ENCODE results near the gene ZNF217. TPM values are rescaled to one million over a fixed set of nuclear protein-coding genes. Genes with fewer than 3 reads are reported as not detected.
"Not testable (repeated sequence)": the region's sequence is repeated elsewhere in the genome, so short reads cannot be mapped to it uniquely, and the experiment has no call there.

Gene ZNF217
- total RNA-seq, 1 donor from 2014 or later = 30.4 TPM

DNA sequence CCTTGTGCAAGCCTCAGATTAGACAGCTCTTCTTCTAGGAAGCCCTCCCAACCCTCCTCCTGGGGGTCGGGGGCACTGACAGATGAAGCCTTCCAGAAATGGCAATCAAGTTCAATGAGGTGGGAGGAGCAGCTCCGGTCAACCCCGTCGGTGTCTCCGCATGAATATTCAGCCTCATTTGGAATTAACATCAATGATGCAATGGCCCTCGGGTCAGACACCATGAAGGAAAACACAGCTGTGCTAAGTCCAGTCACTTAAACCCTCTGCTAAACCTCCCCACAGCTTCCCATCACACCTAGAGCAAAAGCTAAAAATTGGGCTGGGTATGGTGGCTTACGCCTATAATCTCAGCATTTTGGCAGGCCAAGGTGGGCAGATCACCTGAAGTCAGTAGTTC, 36.5 kb downstream of the ZNF217 start:
- TF ChIP-seq, protein P1, sequence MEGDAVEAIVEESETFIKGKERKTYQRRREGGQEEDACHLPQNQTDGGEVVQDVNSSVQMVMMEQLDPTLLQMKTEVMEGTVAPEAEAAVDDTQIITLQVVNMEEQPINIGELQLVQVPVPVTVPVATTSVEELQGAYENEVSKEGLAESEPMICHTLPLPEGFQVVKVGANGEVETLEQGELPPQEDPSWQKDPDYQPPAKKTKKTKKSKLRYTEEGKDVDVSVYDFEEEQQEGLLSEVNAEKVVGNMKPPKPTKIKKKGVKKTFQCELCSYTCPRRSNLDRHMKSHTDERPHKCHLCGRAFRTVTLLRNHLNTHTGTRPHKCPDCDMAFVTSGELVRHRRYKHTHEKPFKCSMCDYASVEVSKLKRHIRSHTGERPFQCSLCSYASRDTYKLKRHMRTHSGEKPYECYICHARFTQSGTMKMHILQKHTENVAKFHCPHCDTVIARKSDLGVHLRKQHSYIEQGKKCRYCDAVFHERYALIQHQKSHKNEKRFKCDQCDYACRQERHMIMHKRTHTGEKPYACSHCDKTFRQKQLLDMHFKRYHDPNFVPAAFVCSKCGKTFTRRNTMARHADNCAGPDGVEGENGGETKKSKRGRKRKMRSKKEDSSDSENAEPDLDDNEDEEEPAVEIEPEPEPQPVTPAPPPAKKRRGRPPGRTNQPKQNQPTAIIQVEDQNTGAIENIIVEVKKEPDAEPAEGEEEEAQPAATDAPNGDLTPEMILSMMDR (IDR thresholded peaks at IDR 0.05) = no peak
- TF ChIP-seq POLR2AphosphoS5 (IDR thresholded peaks at IDR 0.05; ENCODE audit: insufficient read depth in 1 of 2, low read depth in 1 of 2) (no peak), POLR2A (IDR thresholded peaks at IDR 0.05) (no peak)
- no peaks in the 10 kb centered on the region for H3K27me3 ChIP-seq
- intact Hi-C loops (cut with DNase I) = no loop called here
- no peak overlapping the region for H3K4me3 ChIP-seq
- H3K4me1 ChIP-seq = no peaks in the 10 kb centered on the region
- no peaks in the 10 kb centered on the region for H3K9me3 ChIP-seq
- DNase-seq (ENCODE audit: extremely low spot score in 2 of 2) = no peak
- H3K27ac ChIP-seq = no peak overlapping the region
- no peaks in the 10 kb centered on the region for H3K36me3 ChIP-seq

DNA sequence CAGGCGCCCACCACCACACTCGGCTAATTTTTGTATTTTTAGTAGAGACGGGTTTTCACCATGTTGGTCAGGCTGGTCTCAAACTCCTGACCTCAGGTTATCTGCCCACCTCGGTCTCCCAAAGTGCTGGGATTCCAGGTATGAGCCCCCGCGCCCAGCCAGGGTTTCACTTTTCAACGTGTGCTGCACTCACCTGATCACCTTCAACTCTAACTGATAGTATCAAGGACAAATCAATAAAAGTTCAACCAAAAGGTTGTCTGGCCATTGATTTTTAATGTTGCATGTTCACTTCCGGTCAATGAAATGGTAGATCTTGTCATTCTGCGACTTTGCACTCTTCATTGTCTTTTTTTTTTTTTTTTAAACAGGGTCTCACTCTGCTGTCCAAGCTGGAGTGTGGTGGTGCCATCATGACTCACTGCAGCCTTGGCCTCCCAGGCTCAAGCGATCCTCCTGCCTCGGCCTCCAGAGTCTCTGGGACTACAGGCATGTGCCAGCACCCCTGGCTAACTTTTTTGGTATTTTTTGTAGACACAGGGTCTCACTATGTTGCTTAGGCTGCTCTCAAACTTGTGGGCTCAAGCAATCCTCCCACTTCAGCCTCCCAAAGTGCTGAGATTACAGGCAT, 37.3 kb downstream of the ZNF217 start:
- Histone ChIP-seq H3K27me3 (no peaks in the 10 kb centered on the region), H3K9me3 (no peaks in the 10 kb centered on the region), H3K4me3 (no peak overlapping the region), H3K27ac (no peak overlapping the region), H3K4me1 (no peaks in the 10 kb centered on the region), H3K36me3 (no peaks in the 10 kb centered on the region)
- intact Hi-C loops (cut with DNase I) = no loop called here
- DNase-seq (ENCODE audit: extremely low spot score in 2 of 2) = no peak
- TF ChIP-seq POLR2A (IDR thresholded peaks at IDR 0.05) (no peak), POLR2AphosphoS5 (IDR thresholded peaks at IDR 0.05; ENCODE audit: insufficient read depth in 1 of 2, low read depth in 1 of 2) (no peak)
- TF ChIP-seq, protein P1 (IDR thresholded peaks at IDR 0.05) = no peak

DNA sequence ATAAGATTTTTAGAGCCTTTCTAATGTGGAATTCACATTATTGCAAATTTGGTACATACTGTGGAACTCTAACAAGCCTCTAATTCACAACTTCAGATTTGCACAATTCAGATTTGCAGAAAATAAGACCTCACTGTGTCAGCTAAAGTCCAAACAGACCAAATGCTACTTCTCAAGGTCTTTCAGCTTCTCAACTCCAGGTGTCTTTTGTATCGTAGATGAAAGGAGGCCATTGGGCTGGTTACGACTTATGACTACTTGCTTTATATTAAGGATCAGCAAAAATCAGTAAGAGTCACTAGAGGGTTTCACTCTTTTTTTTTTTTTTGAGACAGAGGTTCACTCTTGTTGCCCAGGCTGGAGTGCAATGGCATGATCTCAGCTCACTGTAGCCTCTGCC, 37.8 kb downstream of the ZNF217 start:
- intact Hi-C loops (cut with DNase I) = no loop called here
- no peak overlapping the region for H3K4me3 ChIP-seq
- no peak overlapping the region for H3K27ac ChIP-seq
- no peaks in the 10 kb centered on the region for H3K9me3 ChIP-seq
- H3K4me1 ChIP-seq = no peaks in the 10 kb centered on the region
- no peaks in the 10 kb centered on the region for H3K36me3 ChIP-seq
- TF ChIP-seq POLR2AphosphoS5 (IDR thresholded peaks at IDR 0.05; ENCODE audit: insufficient read depth in 1 of 2, low read depth in 1 of 2) (no peak), POLR2A (IDR thresholded peaks at IDR 0.05) (no peak)
- TF ChIP-seq, protein P1 (IDR thresholded peaks at IDR 0.05) = no peak
- DNase-seq (ENCODE audit: extremely low spot score in 2 of 2) = no peak
- H3K27me3 ChIP-seq = no peaks in the 10 kb centered on the region

DNA sequence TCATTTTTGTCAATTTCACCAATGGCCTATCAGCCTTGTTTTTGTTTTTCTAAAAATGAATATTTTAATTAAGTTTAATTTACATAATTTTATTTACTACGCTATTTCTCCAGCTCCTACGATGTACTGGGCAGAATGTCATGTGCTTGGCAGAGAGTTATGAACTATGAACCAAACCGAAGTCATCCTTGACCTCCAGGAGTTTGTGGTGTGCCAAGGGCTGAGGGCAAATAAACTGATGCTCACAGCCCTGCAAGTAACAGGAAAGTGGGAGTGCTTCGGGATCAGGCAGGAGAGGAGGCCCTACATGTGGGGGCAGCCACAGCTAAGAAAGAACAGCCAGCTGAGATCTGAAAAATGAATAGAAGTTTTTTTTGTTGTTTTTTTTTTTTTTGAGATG, 38.6 kb downstream of the ZNF217 start:
- TF ChIP-seq POLR2AphosphoS5 (IDR thresholded peaks at IDR 0.05; ENCODE audit: insufficient read depth in 1 of 2, low read depth in 1 of 2) = no peak
- TF ChIP-seq, protein P1 (IDR thresholded peaks at IDR 0.05) = no peak
- no peak for TF ChIP-seq POLR2A (IDR thresholded peaks at IDR 0.05)
- H3K4me3 ChIP-seq = no peak overlapping the region
- H3K4me1 ChIP-seq = no peaks in the 10 kb centered on the region
- no peak for DNase-seq (ENCODE audit: extremely low spot score in 2 of 2)
- no peaks in the 10 kb centered on the region for H3K36me3 ChIP-seq
- H3K27ac ChIP-seq = no peak overlapping the region
- H3K27me3 ChIP-seq = no peaks in the 10 kb centered on the region
- H3K9me3 ChIP-seq = no peaks in the 10 kb centered on the region
- intact Hi-C loops (cut with DNase I) = no loop called here

DNA sequence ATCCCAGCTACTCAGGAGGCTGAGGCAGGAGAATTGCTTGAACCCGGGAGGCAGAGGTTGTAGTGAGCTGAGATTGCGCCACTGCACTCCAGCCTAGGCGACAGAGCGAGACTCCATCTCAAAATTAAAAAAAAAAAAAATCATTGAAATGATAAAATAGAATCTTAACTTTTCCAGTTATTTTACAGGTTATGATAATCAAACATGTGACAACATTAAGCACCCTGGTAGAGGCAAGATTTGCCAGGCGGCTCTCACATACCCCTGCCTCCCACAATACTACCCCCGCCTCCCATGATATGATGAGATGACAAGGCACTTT, 41.1 kb downstream of the ZNF217 start:
- not testable (repeated sequence) for H3K27ac ChIP-seq; H3K36me3 ChIP-seq; DNase-seq (ENCODE audit: extremely low spot score in 2 of 2)

DNA sequence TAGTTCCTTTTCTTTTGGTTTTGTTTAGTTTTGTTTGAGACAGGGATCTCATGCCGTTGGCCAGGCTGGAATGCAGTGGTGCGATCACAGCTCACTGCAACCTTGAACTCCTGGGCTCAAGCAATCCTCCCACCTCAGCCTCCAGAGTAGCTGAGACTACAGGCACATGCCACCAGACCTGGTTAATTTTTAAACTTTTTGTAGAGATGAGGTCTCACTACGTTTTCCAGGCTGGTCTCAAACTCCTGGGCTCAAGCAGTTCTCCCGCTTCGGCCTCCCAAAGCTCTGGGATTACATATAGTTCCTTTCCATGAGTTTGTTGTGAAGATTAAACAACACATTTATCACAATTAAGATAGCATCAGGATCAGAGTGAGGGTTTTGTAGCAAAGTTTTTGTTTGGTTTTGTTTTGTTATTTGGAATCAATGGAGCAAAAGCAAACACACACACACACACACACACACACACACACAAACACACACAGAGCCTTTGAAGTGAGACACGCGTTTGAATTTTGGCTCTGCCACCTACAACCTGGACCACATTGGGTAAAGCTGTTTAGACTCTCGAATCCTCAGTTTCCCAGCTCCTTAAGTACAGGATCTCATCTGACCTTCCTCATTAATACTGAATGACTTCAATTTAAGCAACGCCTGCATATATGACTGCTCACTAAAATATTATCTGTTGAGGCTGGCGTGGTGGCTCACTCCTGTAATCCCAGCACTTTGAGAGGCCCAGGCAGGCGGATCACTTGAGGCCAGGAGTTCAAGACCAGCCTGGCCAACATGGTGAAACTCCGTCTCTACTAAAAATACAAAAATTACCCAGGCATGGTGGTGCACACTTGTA, 41.7 kb downstream of the ZNF217 start:
- not testable (repeated sequence) for DNase-seq (ENCODE audit: extremely low spot score in 2 of 2)

More for the DNA sequence above, 41.1 kb downstream of the ZNF217 start:
- H3K4me3 ChIP-seq; H3K9me3 ChIP-seq; H3K4me1 ChIP-seq; intact Hi-C loops (cut with DNase I); H3K27me3 ChIP-seq: not testable (repeated sequence)

More for the DNA sequence above, 41.7 kb downstream of the ZNF217 start:
- H3K4me1 ChIP-seq; intact Hi-C loops (cut with DNase I); H3K36me3 ChIP-seq; H3K9me3 ChIP-seq; H3K4me3 ChIP-seq; H3K27ac ChIP-seq; H3K27me3 ChIP-seq: not testable (repeated sequence)

Data from vagina (tissue), 2 donors.